Stimulated activated CD4-positive, alpha-beta T cell treated with anti-CD3 and anti-CD28 coated beads, Interleukin-12 subunit alpha, Interleukin-12 subunit beta, amount 100 ng/mL, for 48 hours (primary cell): ENCODE results near the gene MLLT6.

ENCODE experiments used
- DNase-seq, 3 donors: peaks; one replicate each; pipeline ENCODE4 v3.0.0-alpha.2; 2020; ENCODE audit warnings: low read depth in 2 of 3, low spot score in 1 of 3

Gene MLLT6

GRCh38 chr17:38704606-38705522, at the start of gene MLLT6:
TSS of gene MLLT6 (plus strand) at chr17:38705273. CDS start at chr17:38705633, 360 bp downstream.
- peak in 1 of 3 donors; percentile 66 for DNase-seq

GRCh38 chr17:38656959-38657823, 47.9 kb upstream of the MLLT6 start:
- DNase-seq, result no peak

- no peak for DNase-seq
Measured at GRCh38 chr17:38657824-38658740, 47.0 kb upstream of the MLLT6 start.

GRCh38 chr17:38658741-38659345, 46.2 kb upstream of the MLLT6 start:
- DNase-seq, result no peak

- DNase-seq, result no peak
Measured at GRCh38 chr17:38659415-38659814, 45.7 kb upstream of the MLLT6 start.

GRCh38 chr17:38660097-38661025, 44.7 kb upstream of the MLLT6 start:
- no peak for DNase-seq

GRCh38 chr17:38663125-38663751, 41.8 kb upstream of the MLLT6 start:
- peak in 1 of 3 donors; percentile 46 for DNase-seq

- DNase-seq, result no peak
Measured at GRCh38 chr17:38663964-38664644, 41.0 kb upstream of the MLLT6 start.

GRCh38 chr17:38667099-38667786, 37.8 kb upstream of the MLLT6 start:
- peak in 2 of 3 donors; percentile 54 to 56 for DNase-seq

GRCh38 chr17:38667787-38668122, 37.3 kb upstream of the MLLT6 start:
- no peak for DNase-seq

GRCh38 chr17:38669520-38669919, 35.6 kb upstream of the MLLT6 start:
- DNase-seq, result no peak

- no peak for DNase-seq
Measured at GRCh38 chr17:38671939-38672720, 32.9 kb upstream of the MLLT6 start.

GRCh38 chr17:38672788-38673706, 32.0 kb upstream of the MLLT6 start:
- DNase-seq, result no peak

- no peak for DNase-seq
Measured at GRCh38 chr17:38673707-38674013, 31.4 kb upstream of the MLLT6 start.

- DNase-seq, result no peak
Measured at GRCh38 chr17:38674014-38674748, 30.9 kb upstream of the MLLT6 start.
